B cell (primary cell): ENCODE measurements around the gene UNC13D.

Source experiments
- CTCF ChIP-seq: fragments of 200-600 bp; IDR thresholded peaks from one replicate; pipeline ENCODE4 v1.8.0; 2022; ENCODE audit warnings: antibody characterized with exemption, mild to moderate bottlenecking
- EZH2 ChIP-seq: IDR thresholded peaks from 2 replicates; pipeline ENCODE4 v1.6.1; 2012; ENCODE audit warnings: borderline replicate concordance, low read depth, mild to moderate bottlenecking, moderate library complexity, low read length; ENCODE audit not compliant: insufficient read depth, poor library complexity, severe bottlenecking

DNA sequence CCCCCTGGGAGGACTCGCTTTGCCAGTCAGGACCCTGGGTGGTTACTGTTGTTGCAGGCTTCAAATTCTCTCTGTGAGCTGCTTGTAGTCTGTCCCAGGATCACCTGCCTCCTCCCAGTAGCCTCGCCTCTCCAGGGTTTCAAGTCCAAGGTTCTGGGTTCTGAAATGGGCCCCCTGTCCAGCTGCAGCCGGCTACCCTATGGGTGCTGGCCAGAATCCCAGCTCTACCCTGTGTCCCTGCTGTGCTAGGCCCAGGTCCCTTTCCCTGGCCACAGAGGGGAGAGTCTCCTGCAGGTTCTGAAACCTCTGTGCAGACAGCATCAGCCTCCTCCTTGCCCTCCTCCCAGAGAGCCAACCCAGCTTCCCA, 21.4 kb downstream of the UNC13D start:
- TF ChIP-seq CTCF (no peak), EZH2 (no peak)
